ENCODE data around the gene TGFBR3L.
A peak's percentile ranks its signal among the peaks of the same experiment; 100 is the strongest.

The TGFBR3L gene

DNA sequence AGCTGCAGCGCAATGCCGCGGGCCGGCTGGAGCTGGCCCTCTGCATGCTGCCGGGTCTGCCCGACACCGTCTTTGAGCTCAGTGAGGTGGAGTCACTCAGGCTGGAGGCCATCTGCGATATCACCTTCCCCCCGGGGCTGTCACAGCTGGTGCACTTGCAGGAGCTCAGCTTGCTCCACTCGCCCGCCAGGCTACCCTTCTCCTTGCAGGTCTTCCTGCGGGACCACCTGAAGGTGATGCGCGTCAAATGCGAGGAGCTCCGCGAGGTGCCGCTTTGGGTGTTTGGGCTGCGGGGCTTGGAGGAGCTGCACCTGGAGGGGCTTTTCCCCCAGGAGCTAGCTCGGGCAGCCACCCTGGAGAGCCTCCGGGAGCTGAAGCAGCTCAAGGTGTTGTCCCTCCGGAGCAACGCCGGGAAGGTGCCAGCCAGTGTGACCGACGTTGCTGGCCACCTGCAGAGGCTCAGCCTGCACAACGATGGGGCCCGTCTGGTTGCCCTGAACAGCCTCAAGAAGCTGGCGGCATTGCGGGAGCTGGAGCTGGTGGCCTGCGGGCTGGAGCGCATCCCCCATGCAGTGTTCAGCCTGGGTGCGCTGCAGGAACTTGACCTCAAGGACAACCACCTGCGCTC lies 14.8 kb upstream of the TGFBR3L start:
- intact Hi-C loops (cut with DNase I; ENCODE audit: low total_unique reads) = loop anchor here (5.0 kb wide), 1 partner anchor 48 kb away; no protein-coding TSS in a partner anchor
- H3K4me3 ChIP-seq = no peak overlapping the region
- peaks cover 0 to 21% (median 14%) of the 10 kb centered on the region in 4 donors for H3K4me1 ChIP-seq
- TF ChIP-seq, protein P1, sequence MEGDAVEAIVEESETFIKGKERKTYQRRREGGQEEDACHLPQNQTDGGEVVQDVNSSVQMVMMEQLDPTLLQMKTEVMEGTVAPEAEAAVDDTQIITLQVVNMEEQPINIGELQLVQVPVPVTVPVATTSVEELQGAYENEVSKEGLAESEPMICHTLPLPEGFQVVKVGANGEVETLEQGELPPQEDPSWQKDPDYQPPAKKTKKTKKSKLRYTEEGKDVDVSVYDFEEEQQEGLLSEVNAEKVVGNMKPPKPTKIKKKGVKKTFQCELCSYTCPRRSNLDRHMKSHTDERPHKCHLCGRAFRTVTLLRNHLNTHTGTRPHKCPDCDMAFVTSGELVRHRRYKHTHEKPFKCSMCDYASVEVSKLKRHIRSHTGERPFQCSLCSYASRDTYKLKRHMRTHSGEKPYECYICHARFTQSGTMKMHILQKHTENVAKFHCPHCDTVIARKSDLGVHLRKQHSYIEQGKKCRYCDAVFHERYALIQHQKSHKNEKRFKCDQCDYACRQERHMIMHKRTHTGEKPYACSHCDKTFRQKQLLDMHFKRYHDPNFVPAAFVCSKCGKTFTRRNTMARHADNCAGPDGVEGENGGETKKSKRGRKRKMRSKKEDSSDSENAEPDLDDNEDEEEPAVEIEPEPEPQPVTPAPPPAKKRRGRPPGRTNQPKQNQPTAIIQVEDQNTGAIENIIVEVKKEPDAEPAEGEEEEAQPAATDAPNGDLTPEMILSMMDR (IDR thresholded peaks at IDR 0.05) = no peak
- peaks cover 0 to 22% of the 10 kb centered on the region in 2 donors for H3K27me3 ChIP-seq
- no peak overlapping the region for H3K27ac ChIP-seq
- no peaks in the 10 kb centered on the region for H3K36me3 ChIP-seq
- no peak for DNase-seq
- no peaks in the 10 kb centered on the region for H3K9me3 ChIP-seq

DNA sequence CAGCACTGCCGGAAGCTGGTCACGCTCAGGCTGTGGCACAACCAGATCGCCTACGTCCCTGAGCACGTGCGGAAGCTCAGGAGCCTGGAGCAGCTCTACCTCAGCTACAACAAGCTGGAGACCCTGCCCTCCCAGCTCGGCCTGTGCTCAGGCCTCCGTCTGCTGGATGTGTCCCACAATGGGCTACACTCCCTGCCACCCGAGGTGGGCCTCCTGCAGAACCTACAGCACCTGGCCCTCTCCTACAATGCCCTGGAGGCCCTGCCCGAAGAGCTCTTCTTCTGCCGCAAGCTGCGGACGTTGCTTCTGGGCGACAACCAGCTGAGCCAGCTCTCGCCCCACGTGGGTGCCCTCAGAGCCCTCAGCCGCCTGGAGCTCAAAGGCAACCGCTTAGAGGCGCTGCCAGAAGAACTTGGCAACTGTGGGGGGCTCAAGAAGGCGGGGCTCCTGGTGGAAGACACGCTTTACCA lies 14.2 kb upstream of the TGFBR3L start:
- H3K9me3 ChIP-seq = no peaks in the 10 kb centered on the region
- intact Hi-C loops (cut with DNase I; ENCODE audit: low total_unique reads) = loop anchor here (5.0 kb wide), 1 partner anchor 48 kb away; no protein-coding TSS in a partner anchor
- H3K4me1 ChIP-seq = peaks cover 0 to 26% (median 20%) of the 10 kb centered on the region in 4 donors
- no peak overlapping the region for H3K27ac ChIP-seq
- no peaks in the 10 kb centered on the region for H3K36me3 ChIP-seq
- H3K4me3 ChIP-seq = no peak overlapping the region
- DNase-seq = no peak
- H3K27me3 ChIP-seq = peaks cover 0 to 16% of the 10 kb centered on the region in 2 donors
- TF ChIP-seq, protein P1 (IDR thresholded peaks at IDR 0.05) = no peak

DNA sequence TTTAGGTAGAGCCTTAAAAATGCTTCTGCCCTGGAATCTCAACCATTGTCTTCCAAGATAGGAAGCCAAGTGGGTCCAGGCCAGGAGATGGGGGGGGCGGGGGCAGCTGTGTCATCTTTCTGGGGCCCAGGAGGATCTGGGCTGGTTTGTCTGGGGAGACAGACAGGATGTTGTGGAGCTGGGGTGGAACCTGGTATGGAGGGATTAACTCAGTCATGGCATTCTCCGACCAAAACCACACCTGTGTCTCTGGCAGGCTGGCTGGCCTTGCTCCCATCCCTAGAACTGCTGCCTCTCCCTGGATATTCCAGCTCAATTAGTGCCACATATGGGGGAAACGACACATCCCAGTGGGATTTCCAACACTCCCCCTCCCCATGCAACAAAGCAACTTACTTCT lies 13.7 kb upstream of the TGFBR3L start:
- intact Hi-C loops (cut with DNase I; ENCODE audit: low total_unique reads) = loop anchor here (5.0 kb wide), 1 partner anchor 49 kb away; no protein-coding TSS in a partner anchor
- Histone ChIP-seq H3K27me3 (peaks cover 0 to 11% of the 10 kb centered on the region in 2 donors), H3K4me3 (no peak overlapping the region), H3K27ac (no peak overlapping the region), H3K4me1 (peaks cover 0 to 31% (median 25%) of the 10 kb centered on the region in 4 donors), H3K9me3 (no peaks in the 10 kb centered on the region), H3K36me3 (peaks cover 0 to 4% (median 3%) of the 10 kb centered on the region in 3 donors)
- TF ChIP-seq, protein P1 (IDR thresholded peaks at IDR 0.05) = no peak
- DNase-seq = no peak

DNA sequence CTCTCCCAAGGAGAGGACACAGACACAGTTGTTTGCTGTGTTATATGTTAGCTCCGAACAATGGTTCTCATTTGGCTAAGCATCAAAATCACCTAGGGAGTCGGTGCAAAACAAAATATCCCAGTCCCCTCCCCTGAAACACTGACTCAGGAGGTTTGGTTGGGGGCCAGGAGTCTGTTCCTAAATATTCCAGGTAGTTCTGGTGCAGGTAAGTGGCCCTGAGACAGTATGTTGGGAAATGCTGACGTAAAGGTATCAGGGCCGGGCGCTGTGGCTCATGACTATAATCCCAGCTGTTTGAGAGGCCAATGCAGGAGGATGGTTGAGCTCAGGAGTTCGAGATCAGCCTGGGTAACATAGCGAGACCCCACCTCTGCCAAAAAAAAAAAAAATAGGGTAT lies 13.3 kb upstream of the TGFBR3L start:
- Histone ChIP-seq H3K9me3 (no peaks in the 10 kb centered on the region), H3K36me3 (peaks cover 0 to 8% (median 7%) of the 10 kb centered on the region in 3 donors), H3K4me3 (no peak overlapping the region), H3K27ac (no peak overlapping the region), H3K4me1 (peaks cover 0 to 35% (median 28%) of the 10 kb centered on the region in 4 donors), H3K27me3 (peaks cover 0 to 11% of the 10 kb centered on the region in 2 donors)
- DNase-seq = no peak
- intact Hi-C loops (cut with DNase I; ENCODE audit: low total_unique reads) = loop anchor here (5.0 kb wide), 1 partner anchor 49 kb away; no protein-coding TSS in a partner anchor
- TF ChIP-seq, protein P1 (IDR thresholded peaks at IDR 0.05) = no peak

DNA sequence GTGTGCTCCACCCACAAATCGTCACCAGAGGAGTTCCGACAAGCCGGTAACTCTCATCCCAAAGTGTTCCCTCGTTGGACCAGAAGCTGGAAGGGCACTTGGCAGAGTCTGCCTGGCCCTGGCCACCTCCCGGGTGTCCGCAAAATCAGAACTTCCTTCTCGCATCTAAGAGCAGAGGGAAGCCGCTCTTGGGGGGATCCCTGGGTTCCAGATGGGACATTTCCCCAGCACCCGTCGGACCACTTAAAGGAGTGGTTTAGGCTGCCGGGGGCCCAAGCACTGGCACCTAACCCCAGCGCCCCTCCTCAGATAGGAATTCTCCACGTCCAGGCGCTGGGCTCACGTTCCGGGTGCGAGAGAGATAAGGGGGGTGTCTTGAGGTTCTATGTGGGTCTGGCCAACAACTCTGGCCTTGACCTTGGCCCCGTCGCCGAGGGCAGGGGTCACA lies 11.8 kb upstream of the TGFBR3L start:
- TF ChIP-seq, protein P1 (IDR thresholded peaks at IDR 0.05) = no peak
- Histone ChIP-seq H3K36me3 (peaks cover 0 to 16% (median 12%) of the 10 kb centered on the region in 3 donors), H3K9me3 (no peaks in the 10 kb centered on the region), H3K4me3 (peak overlapping the region; percentile 50 to 76), H3K27ac (peak overlapping the region; percentile 75 to 82), H3K27me3 (peaks cover 0 to 11% of the 10 kb centered on the region in 2 donors), H3K4me1 (peaks cover 0 to 44% (median 34%) of the 10 kb centered on the region in 4 donors)
- intact Hi-C loops (cut with DNase I; ENCODE audit: low total_unique reads) = loop anchor here (5.0 kb wide), 1 partner anchor 51 kb away; no protein-coding TSS in a partner anchor
- DNase-seq = no peak

Data from tibial artery (tissue), 4 donors.